HG03457 (cell line): ENCODE results near the gene KMT2A.
"Not testable (repeated sequence)": the region's sequence is repeated elsewhere in the genome, so short reads cannot be mapped to it uniquely, and the experiment has no call there.

ENCODE experiments used
- ATAC-seq: cut with Tn5 transposase; IDR thresholded peaks from one replicate; pipeline ENCODE4 v1.9.1; 2021; ENCODE audit warnings: moderate number of reproducible peaks; ENCODE audit not compliant: unreplicated experiment

The KMT2A gene

DNA sequence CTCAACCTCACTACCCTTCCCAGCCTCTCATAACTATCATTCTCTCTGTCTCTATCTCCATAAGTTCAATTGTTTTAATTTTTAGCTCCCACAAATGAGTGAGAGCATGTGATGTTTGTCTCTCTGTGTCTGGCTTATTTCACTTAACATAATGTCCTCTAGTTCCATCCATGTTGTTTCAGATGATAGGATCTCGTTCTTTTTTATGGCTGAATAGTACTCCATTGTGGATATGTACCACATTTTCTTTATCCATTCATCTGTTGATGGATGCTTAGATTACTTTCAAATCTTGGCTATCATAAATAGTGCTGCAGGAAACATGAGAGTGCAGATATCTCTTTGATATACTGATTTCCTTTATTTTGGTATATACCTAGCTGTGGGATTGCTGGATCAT lies 44.9 kb downstream of the KMT2A start:
- not testable (repeated sequence) for ATAC-seq

DNA sequence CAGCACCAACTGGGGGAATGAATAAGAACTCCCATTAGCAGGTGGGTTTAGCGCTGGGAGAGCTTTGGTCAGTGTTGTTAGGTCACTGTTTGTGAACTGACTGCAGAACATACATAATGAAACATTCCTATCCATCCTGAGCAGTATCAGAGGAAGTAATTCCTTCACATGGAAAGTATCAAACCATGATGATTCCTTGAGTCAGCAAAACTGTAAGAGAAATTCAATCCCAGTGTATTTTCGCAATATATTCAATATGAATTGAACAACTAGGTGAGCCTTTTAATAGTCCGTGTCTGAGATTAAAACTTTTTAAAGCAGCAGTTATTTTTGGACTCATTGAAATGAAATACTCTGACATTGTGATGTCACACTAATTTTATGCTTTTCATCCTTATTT lies 48.1 kb downstream of the KMT2A start:
- no peak for ATAC-seq

DNA sequence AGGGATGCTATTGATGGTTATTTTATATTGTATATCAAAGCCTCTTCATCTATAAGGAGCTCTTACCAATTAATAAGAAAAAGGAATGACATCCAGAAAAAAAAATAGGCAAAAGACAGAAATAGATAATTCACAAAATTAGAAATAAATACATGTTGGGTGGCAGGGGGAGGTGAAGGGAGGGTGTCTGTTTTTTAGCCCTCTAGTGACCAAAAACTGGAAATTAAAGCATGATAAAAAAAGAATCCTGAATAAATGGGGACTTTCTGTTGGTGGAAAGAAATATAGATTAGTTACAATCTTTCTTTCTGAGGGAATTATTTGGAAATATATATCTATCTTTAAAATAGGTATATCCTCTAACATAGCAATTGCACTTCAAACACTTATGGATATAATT lies 49.0 kb downstream of the KMT2A start:
- no peak for ATAC-seq

DNA sequence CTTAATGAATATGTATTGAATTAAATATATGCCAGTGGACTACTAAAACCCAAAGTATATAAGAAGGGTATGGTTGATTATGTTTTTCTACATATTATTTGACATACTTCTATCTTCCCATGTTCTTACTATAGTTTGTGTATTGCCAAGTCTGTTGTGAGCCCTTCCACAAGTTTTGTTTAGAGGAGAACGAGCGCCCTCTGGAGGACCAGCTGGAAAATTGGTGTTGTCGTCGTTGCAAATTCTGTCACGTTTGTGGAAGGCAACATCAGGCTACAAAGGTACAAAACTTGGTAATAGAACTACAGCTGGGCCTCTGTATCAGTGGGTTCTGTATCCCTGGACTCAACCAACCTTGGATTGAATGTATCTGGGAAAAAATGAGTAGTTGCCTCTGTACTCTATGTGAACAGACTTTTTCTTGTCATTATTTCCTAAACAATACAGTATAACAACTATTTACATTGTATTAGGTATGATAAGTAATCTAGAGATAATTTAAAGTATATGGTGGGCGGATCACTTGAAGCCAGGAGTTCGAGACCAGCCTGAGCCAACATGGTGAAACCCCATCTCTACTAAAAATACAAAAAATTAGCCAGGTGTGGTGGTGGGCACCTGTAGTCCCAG lies 52.3 kb downstream of the KMT2A start:
- ATAC-seq: no peak

DNA sequence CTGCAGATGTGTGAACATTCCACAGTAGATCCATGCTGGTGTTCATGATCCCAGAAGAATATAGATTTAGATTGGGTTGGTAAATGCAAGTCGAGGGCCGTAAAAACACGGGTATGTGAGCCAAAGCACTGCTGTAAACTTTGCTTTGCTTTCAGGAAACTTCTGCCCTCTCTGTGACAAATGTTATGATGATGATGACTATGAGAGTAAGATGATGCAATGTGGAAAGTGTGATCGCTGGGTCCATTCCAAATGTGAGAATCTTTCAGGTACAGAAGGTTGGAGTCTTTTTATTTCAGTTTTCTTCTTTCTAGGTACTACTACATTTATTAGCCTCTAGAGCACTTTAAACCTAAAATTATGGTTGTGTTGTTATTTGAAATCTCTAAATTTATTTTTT lies 54.7 kb downstream of the KMT2A start:
- ATAC-seq: no peak

DNA sequence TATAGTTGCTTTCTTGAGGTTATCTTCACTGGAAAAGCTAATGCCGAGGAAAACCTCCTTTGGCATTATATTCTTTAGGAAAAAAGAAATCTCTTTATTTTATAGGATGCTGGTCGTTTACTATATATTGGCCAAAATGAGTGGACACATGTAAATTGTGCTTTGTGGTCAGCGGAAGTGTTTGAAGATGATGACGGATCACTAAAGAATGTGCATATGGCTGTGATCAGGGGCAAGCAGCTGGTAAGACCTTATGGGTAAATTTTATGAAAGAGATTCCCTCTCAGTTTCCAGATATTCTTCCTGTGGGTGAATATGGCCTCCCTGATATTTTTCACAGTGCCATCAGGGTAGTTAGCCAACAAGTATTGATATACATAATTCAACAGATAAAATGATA lies 61.5 kb downstream of the KMT2A start:
- ATAC-seq: no peak

DNA sequence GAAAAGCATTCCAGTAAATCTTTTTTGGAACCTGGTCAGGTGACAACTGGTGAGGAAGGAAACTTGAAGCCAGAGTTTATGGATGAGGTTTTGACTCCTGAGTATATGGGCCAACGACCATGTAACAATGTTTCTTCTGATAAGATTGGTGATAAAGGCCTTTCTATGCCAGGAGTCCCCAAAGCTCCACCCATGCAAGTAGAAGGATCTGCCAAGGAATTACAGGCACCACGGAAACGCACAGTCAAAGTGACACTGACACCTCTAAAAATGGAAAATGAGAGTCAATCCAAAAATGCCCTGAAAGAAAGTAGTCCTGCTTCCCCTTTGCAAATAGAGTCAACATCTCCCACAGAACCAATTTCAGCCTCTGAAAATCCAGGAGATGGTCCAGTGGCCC lies 66.9 kb downstream of the KMT2A start:
- ATAC-seq: no peak

DNA sequence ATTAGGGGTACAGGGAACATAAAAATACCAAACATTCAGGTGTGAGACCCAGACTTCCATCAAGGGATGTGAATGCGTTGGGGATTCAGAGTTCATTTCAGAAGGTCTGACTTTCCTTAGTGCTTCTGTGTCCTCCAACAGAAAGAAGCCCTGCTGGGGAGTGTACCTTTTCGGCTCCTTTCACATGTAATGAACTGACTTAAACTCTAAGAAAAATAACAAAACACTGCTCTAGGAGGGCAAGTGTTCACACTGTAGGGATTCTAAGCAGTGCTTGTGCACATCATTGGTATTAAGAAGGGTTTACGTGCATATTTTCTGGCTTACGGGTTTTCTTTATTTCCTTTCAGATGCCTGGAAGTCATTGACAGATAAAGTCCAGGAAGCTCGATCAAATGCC lies 75.3 kb downstream of the KMT2A start:
- no peak for ATAC-seq

DNA sequence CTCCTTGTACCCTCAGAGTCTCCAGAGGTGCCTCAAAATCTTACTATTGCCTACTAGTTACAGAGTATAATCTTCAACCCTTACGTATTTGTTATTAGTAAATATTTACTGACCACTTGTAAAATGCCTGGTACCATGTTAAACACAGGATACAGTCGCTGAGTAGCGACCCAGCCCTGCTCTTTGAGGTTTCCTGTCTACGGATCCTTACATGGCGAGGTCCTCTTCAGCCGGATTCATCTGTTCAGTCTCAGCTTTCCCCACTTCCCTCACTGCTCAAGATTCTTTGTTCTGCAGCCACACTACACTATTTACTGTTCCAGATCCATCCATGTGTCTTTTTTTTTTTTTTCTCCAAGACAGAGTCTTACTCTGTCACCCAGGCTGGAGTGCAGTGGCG lies 77.8 kb downstream of the KMT2A start:
- ATAC-seq: no peak

DNA sequence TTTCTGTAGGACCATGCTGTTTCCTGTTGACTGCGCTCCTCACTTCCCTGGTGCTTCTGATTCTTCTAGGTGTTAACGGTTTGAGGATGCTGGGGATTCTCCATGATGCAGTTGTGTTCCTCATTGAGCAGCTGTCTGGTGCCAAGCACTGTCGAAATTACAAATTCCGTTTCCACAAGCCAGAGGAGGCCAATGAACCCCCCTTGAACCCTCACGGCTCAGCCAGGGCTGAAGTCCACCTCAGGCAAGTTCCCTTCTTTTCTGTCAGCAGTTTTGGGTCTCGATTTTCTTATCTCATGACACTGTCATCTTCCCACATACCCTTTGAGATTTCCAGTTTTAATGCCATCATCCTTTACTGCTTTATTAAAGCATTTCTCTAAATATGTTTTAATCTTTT lies 83.3 kb downstream of the KMT2A start:
- ATAC-seq: no peak

DNA sequence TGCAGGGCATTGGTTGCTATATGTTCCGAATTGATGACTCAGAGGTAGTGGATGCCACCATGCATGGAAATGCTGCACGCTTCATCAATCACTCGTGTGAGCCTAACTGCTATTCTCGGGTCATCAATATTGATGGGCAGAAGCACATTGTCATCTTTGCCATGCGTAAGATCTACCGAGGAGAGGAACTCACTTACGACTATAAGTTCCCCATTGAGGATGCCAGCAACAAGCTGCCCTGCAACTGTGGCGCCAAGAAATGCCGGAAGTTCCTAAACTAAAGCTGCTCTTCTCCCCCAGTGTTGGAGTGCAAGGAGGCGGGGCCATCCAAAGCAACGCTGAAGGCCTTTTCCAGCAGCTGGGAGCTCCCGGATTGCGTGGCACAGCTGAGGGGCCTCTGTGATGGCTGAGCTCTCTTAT lies 85.6 kb downstream of the KMT2A start:
- ATAC-seq: no peak

DNA sequence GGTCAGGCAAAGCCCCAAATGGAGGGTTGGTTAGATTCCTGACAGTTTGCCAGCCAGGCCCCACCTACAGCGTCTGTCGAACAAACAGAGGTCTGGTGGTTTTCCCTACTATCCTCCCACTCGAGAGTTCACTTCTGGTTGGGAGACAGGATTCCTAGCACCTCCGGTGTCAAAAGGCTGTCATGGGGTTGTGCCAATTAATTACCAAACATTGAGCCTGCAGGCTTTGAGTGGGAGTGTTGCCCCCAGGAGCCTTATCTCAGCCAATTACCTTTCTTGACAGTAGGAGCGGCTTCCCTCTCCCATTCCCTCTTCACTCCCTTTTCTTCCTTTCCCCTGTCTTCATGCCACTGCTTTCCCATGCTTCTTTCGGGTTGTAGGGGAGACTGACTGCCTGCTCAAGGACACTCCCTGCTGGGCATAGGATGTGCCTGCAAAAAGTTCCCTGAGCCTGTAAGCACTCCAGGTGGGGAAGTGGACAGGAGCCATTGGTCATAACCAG lies 86.3 kb downstream of the KMT2A start:
- ATAC-seq: no peak

DNA sequence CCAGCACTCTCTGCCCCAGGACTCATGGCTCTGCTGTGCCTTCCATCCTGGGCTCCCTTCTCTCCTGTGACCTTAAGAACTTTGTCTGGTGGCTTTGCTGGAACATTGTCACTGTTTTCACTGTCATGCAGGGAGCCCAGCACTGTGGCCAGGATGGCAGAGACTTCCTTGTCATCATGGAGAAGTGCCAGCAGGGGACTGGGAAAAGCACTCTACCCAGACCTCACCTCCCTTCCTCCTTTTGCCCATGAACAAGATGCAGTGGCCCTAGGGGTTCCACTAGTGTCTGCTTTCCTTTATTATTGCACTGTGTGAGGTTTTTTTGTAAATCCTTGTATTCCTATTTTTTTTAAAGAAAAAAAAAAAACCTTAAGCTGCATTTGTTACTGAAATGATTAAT lies 88.1 kb downstream of the KMT2A start:
- ATAC-seq: no peak

DNA sequence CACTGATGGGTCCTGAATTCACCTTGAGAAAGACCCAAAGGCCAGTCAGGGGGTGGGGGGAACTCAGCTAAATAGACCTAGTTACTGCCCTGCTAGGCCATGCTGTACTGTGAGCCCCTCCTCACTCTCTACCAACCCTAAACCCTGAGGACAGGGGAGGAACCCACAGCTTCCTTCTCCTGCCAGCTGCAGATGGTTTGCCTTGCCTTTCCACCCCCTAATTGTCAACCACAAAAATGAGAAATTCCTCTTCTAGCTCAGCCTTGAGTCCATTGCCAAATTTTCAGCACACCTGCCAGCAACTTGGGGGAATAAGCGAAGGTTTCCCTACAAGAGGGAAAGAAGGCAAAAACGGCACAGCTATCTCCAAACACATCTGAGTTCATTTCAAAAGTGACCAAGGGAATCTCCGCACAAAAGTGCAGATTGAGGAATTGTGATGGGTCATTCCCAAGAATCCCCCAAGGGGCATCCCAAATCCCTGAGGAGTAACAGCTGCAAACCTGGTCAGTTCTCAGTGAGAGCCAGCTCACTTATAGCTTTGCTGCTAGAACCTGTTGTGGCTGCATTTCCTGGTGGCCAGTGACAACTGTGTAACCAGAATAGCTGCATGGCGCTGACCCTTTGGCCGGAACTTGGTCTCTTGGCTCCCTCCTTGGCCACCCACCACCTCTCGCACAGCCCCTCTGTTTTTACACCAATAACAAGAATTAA lies 88.6 kb downstream of the KMT2A start:
- no peak for ATAC-seq

DNA sequence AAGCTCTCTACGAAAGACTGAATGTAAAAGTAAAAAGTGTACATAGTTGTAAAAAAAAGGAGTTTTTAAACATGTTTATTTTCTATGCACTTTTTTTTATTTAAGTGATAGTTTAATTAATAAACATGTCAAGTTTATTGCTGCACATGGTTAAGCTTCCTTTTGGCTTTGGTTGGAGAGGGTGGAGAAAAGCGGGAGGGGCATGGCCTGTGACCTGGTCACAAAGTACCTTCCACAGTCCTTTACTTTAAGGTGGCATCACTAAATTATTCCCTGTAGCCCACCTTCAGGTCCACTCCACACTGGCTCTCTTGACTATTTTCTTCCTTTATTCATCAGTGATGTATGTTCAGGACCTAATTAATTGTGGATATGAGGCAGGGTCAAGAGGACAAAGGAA lies 90.4 kb downstream of the KMT2A start:
- ATAC-seq: no peak

DNA sequence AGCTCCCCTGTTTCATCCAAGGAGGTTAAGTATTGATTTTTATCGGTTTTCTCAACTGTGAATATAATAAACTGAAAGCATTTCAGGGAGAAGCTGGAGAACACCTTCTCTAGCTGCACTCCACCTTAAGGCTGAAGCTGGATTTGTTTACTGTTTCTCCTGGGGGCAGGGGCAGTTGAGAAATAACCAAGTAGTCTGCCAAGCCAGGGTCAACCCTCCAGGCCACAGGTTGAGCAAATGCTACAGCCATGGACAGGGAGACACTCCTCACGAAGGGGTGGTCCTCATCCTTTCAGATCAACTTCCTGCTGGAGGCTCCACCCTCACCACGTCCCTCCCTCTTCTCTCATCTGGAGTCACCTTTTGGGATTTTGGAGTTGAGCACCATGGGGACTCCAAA lies 90.8 kb downstream of the KMT2A start, which contains the start of gene TTC36:
Gene TTC36 (plus strand): TSS at position 366 of the 400 bp plus-strand sequence. CDS start 21 bp downstream, at position 387.
- no peak for ATAC-seq

DNA sequence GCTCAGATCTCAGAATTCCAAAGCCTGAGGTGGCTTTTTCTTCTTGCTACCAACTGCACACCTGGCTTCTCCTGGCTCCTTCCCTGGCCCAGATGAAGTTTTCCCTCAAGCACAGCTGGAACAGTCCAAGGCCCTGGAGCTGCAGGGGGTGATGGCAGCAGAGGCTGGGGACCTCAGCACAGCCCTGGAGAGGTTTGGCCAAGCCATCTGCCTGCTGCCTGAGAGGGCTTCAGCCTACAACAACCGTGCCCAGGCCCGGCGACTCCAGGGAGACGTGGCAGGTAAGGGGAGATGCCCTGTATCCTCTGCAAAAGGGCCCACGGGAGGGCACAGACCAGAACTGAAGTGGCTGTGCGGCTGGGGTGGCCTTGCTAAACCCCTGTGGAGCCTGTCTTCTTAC lies 92.2 kb downstream of the KMT2A start:
- ATAC-seq: no peak

DNA sequence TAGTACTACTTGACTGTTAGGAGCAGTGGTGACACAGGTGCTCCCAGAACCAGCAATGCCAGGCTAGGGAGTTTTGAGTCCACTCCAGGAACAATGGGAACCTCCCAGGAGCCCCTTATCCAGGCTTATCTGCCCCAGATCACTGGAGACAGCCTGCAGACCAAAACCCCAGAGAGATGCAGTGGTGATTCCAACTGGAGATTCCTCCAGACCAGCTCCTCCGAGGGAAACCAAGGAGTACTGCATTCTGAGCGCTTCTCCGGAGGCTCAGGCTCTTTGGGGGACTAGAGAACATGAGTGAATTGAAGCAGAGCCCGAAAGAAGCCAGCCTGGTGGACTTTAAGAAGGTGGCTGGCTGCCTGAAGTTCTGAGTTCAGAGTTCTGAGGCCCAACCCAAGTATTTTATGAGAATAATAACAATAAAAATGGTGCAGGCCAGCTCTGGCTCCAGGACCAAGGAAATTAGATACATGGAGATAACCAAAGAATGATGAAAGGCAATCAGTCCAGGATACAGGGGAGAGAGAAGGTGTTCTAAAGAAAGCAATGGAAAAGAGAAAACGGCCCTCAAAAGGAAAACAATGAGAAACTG lies 93.4 kb downstream of the KMT2A start:
- no peak for ATAC-seq

DNA sequence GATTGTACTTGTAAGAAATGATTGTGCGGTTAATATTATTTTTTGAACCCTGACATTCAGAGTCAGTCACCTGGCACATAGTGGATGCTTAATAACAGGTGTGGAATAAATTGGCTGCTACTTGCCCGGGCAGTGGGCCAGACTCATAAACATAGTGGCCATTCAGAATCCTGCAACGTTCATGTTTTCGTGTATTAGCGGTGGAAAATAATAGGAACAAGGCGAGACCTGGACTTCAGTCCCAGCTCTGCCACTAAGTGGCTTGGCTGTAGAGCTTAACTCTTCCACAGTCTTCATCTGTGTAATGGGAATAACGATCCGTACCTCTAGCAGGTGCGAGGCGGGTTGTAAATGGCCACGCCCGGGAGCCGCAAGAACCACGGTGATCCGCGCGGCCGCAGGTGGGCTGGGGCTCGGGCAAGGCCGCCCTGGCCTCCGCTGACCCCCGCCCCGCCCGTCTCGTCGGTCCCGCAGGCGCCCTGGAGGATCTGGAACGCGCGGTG lies 93.9 kb downstream of the KMT2A start:
- no peak for ATAC-seq

DNA sequence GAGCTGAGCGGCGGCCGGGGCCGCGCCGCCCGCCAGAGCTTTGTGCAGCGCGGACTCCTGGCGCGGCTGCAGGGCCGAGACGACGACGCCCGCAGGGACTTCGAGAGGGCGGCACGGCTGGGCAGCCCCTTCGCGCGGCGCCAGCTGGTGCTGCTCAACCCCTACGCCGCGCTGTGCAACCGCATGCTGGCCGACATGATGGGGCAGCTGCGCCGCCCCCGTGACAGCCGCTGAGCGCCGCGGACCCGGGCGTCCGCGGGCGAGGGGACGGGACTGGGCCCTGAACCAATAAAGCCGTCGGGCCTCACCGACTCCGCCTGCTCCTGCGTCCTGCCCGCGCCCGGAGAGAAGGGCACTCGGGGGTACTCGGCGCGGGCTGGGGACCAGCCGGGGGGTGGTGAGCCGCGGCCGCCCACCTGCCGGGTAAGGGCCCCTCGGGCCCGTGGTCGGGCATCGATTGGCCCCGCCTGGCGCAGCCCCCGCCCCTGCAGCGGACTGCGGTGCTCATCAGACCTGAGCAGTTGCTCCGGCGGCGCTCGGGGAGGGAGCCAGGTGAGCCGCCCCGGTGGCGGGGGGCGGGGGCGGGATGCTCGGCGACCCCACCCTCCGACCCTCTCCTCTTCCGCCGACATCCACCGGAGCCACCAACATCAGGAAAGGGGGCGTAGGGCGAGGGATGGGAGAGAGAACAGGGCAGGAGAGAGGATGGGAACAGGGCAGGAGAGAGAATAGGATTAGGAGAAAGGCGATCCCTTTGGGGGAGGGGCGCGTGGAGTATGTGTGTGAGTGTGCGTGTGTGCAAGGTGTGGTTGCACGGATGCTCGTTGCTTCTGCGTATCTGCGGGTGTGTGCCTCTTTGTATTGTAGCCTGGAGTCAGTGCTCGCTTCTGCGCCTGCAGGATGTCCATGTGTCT lies 94.6 kb downstream of the KMT2A start, which contains the start of gene TMEM25:
Gene TMEM25 (plus strand): TSS at position 510 of the 914 bp plus-strand sequence. CDS start 610 bp downstream, outside the sequence.
- no peak for ATAC-seq

DNA sequence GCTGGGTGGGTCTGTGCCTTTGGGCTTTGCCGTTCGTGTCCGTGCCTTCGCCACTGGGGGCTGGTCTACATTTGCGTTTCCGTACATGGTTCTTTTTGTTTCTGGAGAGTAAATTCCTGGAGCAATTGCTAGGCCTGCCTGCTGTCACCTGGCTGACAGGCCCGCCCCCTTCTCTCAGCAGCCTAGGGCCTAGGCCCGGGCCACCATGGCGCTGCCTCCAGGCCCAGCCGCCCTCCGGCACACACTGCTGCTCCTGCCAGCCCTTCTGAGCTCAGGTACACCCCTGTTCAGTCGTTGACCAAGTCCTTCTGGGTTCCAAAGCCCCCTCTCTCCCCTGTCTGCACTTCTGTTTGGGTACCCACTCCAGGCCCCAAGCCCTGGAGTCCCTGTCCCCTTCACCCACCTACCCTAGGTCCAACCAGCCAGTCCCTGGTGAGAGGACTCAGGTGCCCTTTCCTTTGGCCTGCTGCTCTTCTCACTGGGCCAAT lies 95.3 kb downstream of the KMT2A start:
- ATAC-seq: no peak
